OCI-LY7 (cell line): Measurements from ENCODE around the gene KLHL6. TPM values are rescaled to one million over a fixed set of nuclear protein-coding genes. Genes with fewer than 3 reads are reported as not detected.

Source experiments
- BruUV-seq: library from RNA; stranded (reverse); fragments of 400-500 nt; replicated peaks from 2 replicates; lab custom pipeline; 2021; lab: Mats Ljungman, UMichigan
- CTCF ChIA-PET: fragments of 300-600 bp; sonication (Branson Sonifier 250); formaldehyde crosslinking; loops from one replicate; lab custom pipeline; 2022; ENCODE audit warnings: antibody characterized with exemption; ENCODE audit not compliant: unreplicated experiment; lab: Charles Lee
- POLR2A ChIA-PET: fragments of 300-600 bp; sonication (Branson Sonifier 250); formaldehyde crosslinking; loops from one replicate; lab custom pipeline; 2022; ENCODE audit warnings: antibody characterized with exemption; lab: Charles Lee
- DNase-seq: peaks from one replicate; pipeline ENCODE4 v3.0.0-alpha.2; 2015; ENCODE audit warnings: low spot score
- H2AFZ ChIP-seq: fragments of 200-600 bp; sonication (generic), shearing (Covaris generic); 2 replicates; pipeline ENCODE4 v1.6.1; 2014; ENCODE audit warnings: mild to moderate bottlenecking, antibody characterized with exemption, low read length, moderate library complexity
- H3K27ac ChIP-seq: fragments of 200-600 bp; sonication (generic); 2 replicates; pipeline ENCODE4 v1.5.1; 2014; ENCODE audit warnings: mixed run types, low read depth, mild to moderate bottlenecking, moderate library complexity, low read length, inconsistent platforms; ENCODE audit not compliant: poor library complexity, severe bottlenecking
- H3K36me3 ChIP-seq: fragments of 200-600 bp; sonication (generic); 2 replicates; pipeline ENCODE4 v1.6.1; 2014; ENCODE audit warnings: mild to moderate bottlenecking, antibody characterized with exemption, low read length, moderate library complexity, mixed read lengths; ENCODE audit not compliant: insufficient read depth
- H3K4me1 ChIP-seq: fragments of 200-600 bp; sonication (generic); 2 replicates; pipeline ENCODE4 v1.5.1; 2014; ENCODE audit warnings: mild to moderate bottlenecking, low read length; ENCODE audit not compliant: insufficient read depth, poor library complexity, severe bottlenecking
- H3K4me2 ChIP-seq: fragments of 200-600 bp; sonication (generic); 2 replicates; pipeline ENCODE4 v1.6.1; 2014; ENCODE audit warnings: mild to moderate bottlenecking, low read length
- H3K4me3 ChIP-seq: fragments of 200-600 bp; sonication (generic); 2 replicates; pipeline ENCODE4 v1.5.1; 2014; ENCODE audit warnings: mild to moderate bottlenecking, low read depth, low read length; ENCODE audit not compliant: poor library complexity, severe bottlenecking
- H3K79me2 ChIP-seq: fragments of 200-600 bp; sonication (generic); 2 replicates; pipeline ENCODE4 v1.6.1; 2016; ENCODE audit warnings: low read depth, mild to moderate bottlenecking, low read length, moderate library complexity, mixed read lengths; ENCODE audit not compliant: insufficient read depth
- H3K9me2 ChIP-seq: fragments of 200-600 bp; sonication (generic); 2 replicates; pipeline ENCODE4 v1.6.1; 2016; ENCODE audit warnings: mild to moderate bottlenecking, low read length, mixed read lengths; ENCODE audit not compliant: insufficient read depth
- H3K9me3 ChIP-seq: fragments of 200-600 bp; sonication (generic); 2 replicates; pipeline ENCODE4 v1.6.1; 2014; ENCODE audit warnings: mild to moderate bottlenecking, mixed run types, low read length, mixed read lengths
- H4K20me1 ChIP-seq: fragments of 200-600 bp; sonication (generic); 2 replicates; pipeline ENCODE4 v1.6.1; 2014; ENCODE audit warnings: mild to moderate bottlenecking, antibody characterized with exemption, low read length, moderate library complexity, mixed read lengths; ENCODE audit not compliant: insufficient read depth
- EZH2phosphoT487 ChIP-seq: fragments of 200-600 bp; sonication (generic); IDR thresholded peaks from 2 replicates; pipeline ENCODE4 v1.6.1; 2018; ENCODE audit warnings: low read depth, borderline replicate concordance, mild to moderate bottlenecking, mixed run types, antibody characterized with exemption, low read length, moderate library complexity, mixed read lengths
- intact Hi-C: fragments of 100-400 bp; cut with micrococcal nuclease; formaldehyde crosslinking; loops from one replicate; pipeline ENCODE4 v1.10.0; 2022; ENCODE audit not compliant: unreplicated experiment
- total RNA-seq, 2 experiments: library from RNA; depleted of rRNA in 1 of 2; stranded (reverse); fragments of >200 nt in 1 of 2; shearing (Covaris generic) in 1 of 2; gene quantifications; 2 replicates each; pipeline ENCODE4 v1.2.3, GENCODE V29; 2014 to 2022
- TF ChIP-seq, protein P1 (sequence below): fragments of 200-600 bp; sonication (generic); conservative IDR thresholded peaks from 2 replicates; pipeline ENCODE4 v1.5.1; 2014; ENCODE audit warnings: mild to moderate bottlenecking, antibody characterized with exemption, low read length, moderate library complexity, mixed read lengths

The KLHL6 gene
- total RNA-seq, 2 experiments from 2014 or later = 143 to 169 TPM

DNA sequence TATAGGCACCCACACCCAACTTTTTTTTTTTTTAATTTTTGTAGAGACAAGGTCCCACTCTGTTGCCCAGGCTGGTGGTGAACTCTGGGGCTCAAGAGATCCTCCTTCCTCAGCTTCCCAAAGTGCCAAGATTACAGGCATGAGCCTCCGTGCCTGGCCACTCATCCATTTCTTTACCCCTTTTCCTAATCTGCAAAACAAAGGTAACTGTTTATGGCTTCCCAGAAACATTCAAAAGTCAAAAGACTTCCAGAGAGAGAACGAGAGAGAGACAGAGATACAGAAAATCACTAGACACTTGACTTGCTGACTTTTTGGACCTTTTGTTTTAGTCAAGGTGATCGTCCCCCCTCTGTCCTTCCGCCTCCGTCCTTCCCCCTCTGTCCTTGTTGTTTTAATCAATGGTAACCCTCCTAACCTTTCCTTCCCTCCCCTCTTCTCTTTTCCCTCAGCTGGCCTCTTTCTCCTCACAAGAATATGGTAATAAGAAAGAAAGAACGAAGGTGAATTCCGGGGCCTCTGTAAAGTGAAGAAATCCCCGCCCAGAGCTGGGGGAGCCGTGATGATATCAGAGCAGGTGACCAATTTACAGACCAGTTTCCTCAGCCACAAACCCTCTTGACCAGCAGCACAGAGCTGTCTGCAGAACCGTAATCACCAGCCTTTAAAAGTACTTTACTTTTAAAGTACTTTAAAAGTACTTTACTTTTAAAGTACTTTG lies 21.9 kb downstream of the KLHL6 start:
- no peak for TF ChIP-seq EZH2phosphoT487
- TF ChIP-seq, protein P1, sequence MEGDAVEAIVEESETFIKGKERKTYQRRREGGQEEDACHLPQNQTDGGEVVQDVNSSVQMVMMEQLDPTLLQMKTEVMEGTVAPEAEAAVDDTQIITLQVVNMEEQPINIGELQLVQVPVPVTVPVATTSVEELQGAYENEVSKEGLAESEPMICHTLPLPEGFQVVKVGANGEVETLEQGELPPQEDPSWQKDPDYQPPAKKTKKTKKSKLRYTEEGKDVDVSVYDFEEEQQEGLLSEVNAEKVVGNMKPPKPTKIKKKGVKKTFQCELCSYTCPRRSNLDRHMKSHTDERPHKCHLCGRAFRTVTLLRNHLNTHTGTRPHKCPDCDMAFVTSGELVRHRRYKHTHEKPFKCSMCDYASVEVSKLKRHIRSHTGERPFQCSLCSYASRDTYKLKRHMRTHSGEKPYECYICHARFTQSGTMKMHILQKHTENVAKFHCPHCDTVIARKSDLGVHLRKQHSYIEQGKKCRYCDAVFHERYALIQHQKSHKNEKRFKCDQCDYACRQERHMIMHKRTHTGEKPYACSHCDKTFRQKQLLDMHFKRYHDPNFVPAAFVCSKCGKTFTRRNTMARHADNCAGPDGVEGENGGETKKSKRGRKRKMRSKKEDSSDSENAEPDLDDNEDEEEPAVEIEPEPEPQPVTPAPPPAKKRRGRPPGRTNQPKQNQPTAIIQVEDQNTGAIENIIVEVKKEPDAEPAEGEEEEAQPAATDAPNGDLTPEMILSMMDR = no peak
- DNase-seq = no peak
- intact Hi-C loops = no loop called here
- Histone ChIP-seq H2AFZ (no peak overlapping the region), H3K4me1 (peaks cover 98% of the 10 kb centered on the region), H3K4me2 (peak overlapping the region; percentile 43; the same call in 1 of the 2 replicates), H3K9me2 (no peaks in the 10 kb centered on the region), H3K27ac (peak overlapping the region; percentile 37), H3K4me3 (no peak overlapping the region), H3K36me3 (peaks cover 92% of the 10 kb centered on the region), H3K9me3 (no peaks in the 10 kb centered on the region), H3K79me2 (peaks cover 100% of the 10 kb centered on the region), H4K20me1 (peaks cover 29% of the 10 kb centered on the region; the same call in 1 of the 2 replicates)
- BruUV-seq = no TSS peak
- ChIA-PET POLR2A (interaction anchor here (0.6 to 4.3 kb wide), 10 partner anchors 12 to 54 kb away, joined by 3 to 11 read pairs (median 4); no protein-coding TSS in a partner anchor), CTCF (interaction anchor here (0.6 kb wide), 1 partner anchor 448 kb away, joined by 4 read pairs; no protein-coding TSS in a partner anchor)

DNA sequence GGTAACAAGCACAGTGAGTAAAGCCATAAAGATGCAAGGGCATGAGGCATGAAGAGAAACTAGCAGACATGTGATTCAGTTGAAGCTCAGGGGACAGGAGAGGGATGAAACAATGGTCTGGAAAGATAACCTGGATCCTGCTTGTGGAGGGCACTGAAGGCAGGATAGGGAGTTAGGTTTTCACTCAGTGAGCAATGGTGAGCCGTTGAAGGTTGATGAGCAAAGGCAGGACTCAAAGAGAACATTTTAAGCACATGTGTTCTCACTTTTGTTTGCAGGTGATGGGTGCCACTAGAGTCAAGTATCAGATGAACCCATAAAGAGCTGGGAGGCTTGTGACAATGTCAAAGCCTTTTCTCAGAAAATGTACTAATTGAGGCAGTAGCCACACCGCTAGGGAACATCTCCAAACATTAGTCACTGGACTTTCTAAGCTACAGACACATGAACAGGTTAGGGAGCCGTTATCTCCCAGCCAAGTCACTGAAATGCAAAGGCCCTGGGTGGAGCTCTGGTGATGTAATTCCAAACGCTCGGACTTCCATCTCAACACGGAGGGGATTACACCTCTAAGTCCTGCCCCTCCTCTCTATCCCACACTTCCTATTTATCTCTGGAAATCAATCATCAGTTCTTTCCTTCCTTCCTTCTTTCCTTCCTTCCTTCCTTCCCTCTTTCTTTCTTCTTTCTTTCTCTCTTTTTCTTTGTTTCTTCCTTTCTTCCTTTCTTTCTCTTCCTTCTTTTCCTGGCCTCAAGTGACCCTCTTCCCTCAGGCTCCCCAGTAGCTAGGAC lies 22.7 kb downstream of the KLHL6 start:
- POLR2A ChIA-PET = interaction anchor here (0.5 to 1.1 kb wide), 8 partner anchors 13 to 1026 kb away, joined by 3 to 6 read pairs (median 3); no protein-coding TSS in a partner anchor
- H3K36me3 ChIP-seq = peaks cover 92% of the 10 kb centered on the region
- peaks cover 27% of the 10 kb centered on the region; the same call in 1 of the 2 replicates for H4K20me1 ChIP-seq
- CTCF ChIA-PET = no interaction called here
- no peak overlapping the region for H2AFZ ChIP-seq
- peak overlapping the region; percentile 37 for H3K27ac ChIP-seq
- intact Hi-C loops = no loop called here
- no peak for DNase-seq
- H3K4me2 ChIP-seq = peak overlapping the region; percentile 43; the same call in 1 of the 2 replicates
- H3K79me2 ChIP-seq = peaks cover 100% of the 10 kb centered on the region
- H3K9me3 ChIP-seq = no peaks in the 10 kb centered on the region
- no TSS peak for BruUV-seq
- TF ChIP-seq, protein P1 = no peak
- TF ChIP-seq EZH2phosphoT487 = no peak
- peaks cover 98% of the 10 kb centered on the region for H3K4me1 ChIP-seq
- no peak overlapping the region for H3K4me3 ChIP-seq
- H3K9me2 ChIP-seq = no peaks in the 10 kb centered on the region
